Astrocyte (in vitro differentiated cells and primary cell): ENCODE data around the gene DENND1B.

Experiments
- CTCF ChIP-seq: IDR thresholded peaks from 2 replicates; pipeline ENCODE4 v1.5.1; 2011; ENCODE audit warnings: low read depth, mild to moderate bottlenecking, inconsistent platforms, low read length, moderate library complexity; ENCODE audit not compliant: insufficient read depth
- EZH2 ChIP-seq: IDR thresholded peaks from 2 replicates; pipeline ENCODE4 v1.6.1; 2012; ENCODE audit warnings: mild to moderate bottlenecking, low read length, inconsistent platforms; ENCODE audit not compliant: insufficient read depth

- TF ChIP-seq CTCF: no peak
- no peak for TF ChIP-seq EZH2
Observed at GRCh38 chr1:197660389-197660788, 114.9 kb downstream of the DENND1B start.
